H9 (cell line): Measurements from ENCODE around the gene ARL8A. TPM values are rescaled to one million over a fixed set of nuclear protein-coding genes. Genes with fewer than 3 reads are reported as not detected.
A peak's percentile ranks its signal among the peaks of the same experiment; 100 is the strongest.

Experiments used
- DNase-seq: peaks from one replicate; pipeline ENCODE4 v3.0.0-alpha.2; 2017
- H2AFZ ChIP-seq: one replicate; pipeline ENCODE4 v1.6.1; 2013; ENCODE audit warnings: mild to moderate bottlenecking, low read length, control low read depth, moderate library complexity
- H2AK5ac ChIP-seq: 2 replicates; pipeline ENCODE4 v1.6.1; 2013; ENCODE audit warnings: low read length, control low read depth, mixed read lengths; ENCODE audit not compliant: insufficient read length
- H2BK120ac ChIP-seq: one replicate; pipeline ENCODE4 v1.6.1; 2013; ENCODE audit warnings: low read depth, mild to moderate bottlenecking, low read length, control low read depth, inconsistent platforms; ENCODE audit not compliant: poor library complexity, severe bottlenecking
- H2BK12ac ChIP-seq: 2 replicates; pipeline ENCODE4 v1.6.1; 2013; ENCODE audit warnings: low read length, control low read depth, mixed read lengths, low read depth; ENCODE audit not compliant: insufficient read length
- H2BK15ac ChIP-seq: 2 replicates; pipeline ENCODE4 v1.6.1; 2013; ENCODE audit warnings: low read depth, low read length, control low read depth
- H2BK20ac ChIP-seq: one replicate; pipeline ENCODE4 v1.6.1; 2013; ENCODE audit warnings: low read depth, mild to moderate bottlenecking, low read length, control low read depth, inconsistent platforms; ENCODE audit not compliant: poor library complexity, severe bottlenecking
- H2BK5ac ChIP-seq: 2 replicates; pipeline ENCODE4 v1.6.1; 2013; ENCODE audit warnings: low read length, control low read depth, mixed read lengths; ENCODE audit not compliant: insufficient read length
- H3K14ac ChIP-seq: 2 replicates; pipeline ENCODE4 v1.6.1; 2013; ENCODE audit warnings: low read length, control low read depth; ENCODE audit not compliant: insufficient read depth
- H3K18ac ChIP-seq: 2 replicates; pipeline ENCODE4 v1.6.1; 2013; ENCODE audit warnings: low read depth, mild to moderate bottlenecking, mixed read lengths, low read length, control low read depth; ENCODE audit not compliant: insufficient read length
- H3K23ac ChIP-seq: 2 replicates; pipeline ENCODE4 v1.6.1; 2013; ENCODE audit warnings: low read length, control low read depth, mixed read lengths, low read depth; ENCODE audit not compliant: insufficient read length
- H3K23me2 ChIP-seq: 2 replicates; pipeline ENCODE4 v1.6.1; 2013; ENCODE audit warnings: low read depth, mild to moderate bottlenecking, mixed read lengths, low read length, control low read depth; ENCODE audit not compliant: insufficient read length, poor library complexity, severe bottlenecking
- H3K27ac ChIP-seq: 2 replicates; pipeline ENCODE4 v1.5.1; 2013; ENCODE audit warnings: low read length, control low read depth, mixed read lengths, low read depth; ENCODE audit not compliant: insufficient read length
- H3K27me3 ChIP-seq: 2 replicates; pipeline ENCODE4 v1.6.1; 2013; ENCODE audit warnings: low read length, control low read depth, inconsistent platforms; ENCODE audit not compliant: insufficient read depth
- H3K4ac ChIP-seq: 2 replicates; pipeline ENCODE4 v1.6.1; 2013; ENCODE audit warnings: low read depth, mild to moderate bottlenecking, control low read depth, inconsistent platforms, low read length, moderate library complexity
- H3K4me1 ChIP-seq: 2 replicates; pipeline ENCODE4 v1.6.1; 2013; ENCODE audit warnings: low read length, control low read depth, inconsistent platforms; ENCODE audit not compliant: insufficient read depth
- H3K4me2 ChIP-seq: 2 replicates; pipeline ENCODE4 v1.6.1; 2013; ENCODE audit warnings: low read length, control low read depth, mixed read lengths; ENCODE audit not compliant: insufficient read length, insufficient read depth
- H3K56ac ChIP-seq: 2 replicates; pipeline ENCODE4 v1.6.1; 2013; ENCODE audit warnings: low read depth, mild to moderate bottlenecking, mixed read lengths, low read length, control low read depth; ENCODE audit not compliant: insufficient read length
- H3K79me1 ChIP-seq: 2 replicates; pipeline ENCODE4 v1.6.1; 2013; ENCODE audit warnings: low read depth, mild to moderate bottlenecking, moderate library complexity, low read length, control low read depth, inconsistent platforms; ENCODE audit not compliant: insufficient read depth, poor library complexity, severe bottlenecking
- H3K79me2 ChIP-seq: 2 replicates; pipeline ENCODE4 v1.6.1; 2013; ENCODE audit warnings: low read length, control low read depth, inconsistent platforms; ENCODE audit not compliant: insufficient read depth
- H3K9ac ChIP-seq: 2 replicates; pipeline ENCODE4 v1.6.1; 2013; ENCODE audit warnings: low read length, control low read depth, mixed read lengths; ENCODE audit not compliant: insufficient read length; ENCODE audit errors: extremely low read depth
- H3K9me3 ChIP-seq: one replicate; pipeline ENCODE4 v1.6.1; 2013; ENCODE audit warnings: low read depth, low read length, inconsistent platforms; ENCODE audit not compliant: control insufficient read depth
- H3T11ph ChIP-seq: one replicate; pipeline ENCODE4 v1.6.1; 2013; ENCODE audit warnings: mild to moderate bottlenecking, low read length, control low read depth, inconsistent platforms
- H4K20me1 ChIP-seq: one replicate; pipeline ENCODE4 v1.6.1; 2013; ENCODE audit not compliant: control insufficient read depth, insufficient read length, insufficient read depth
- H4K5ac ChIP-seq: 2 replicates; pipeline ENCODE4 v1.6.1; 2013; ENCODE audit warnings: low read depth, mild to moderate bottlenecking, mixed read lengths, low read length, control low read depth; ENCODE audit not compliant: insufficient read length
- H4K8ac ChIP-seq: replicated peaks from 2 replicates; pipeline ENCODE4 v1.6.1; 2013; ENCODE audit warnings: low read length, control low read depth, mixed read lengths, low read depth; ENCODE audit not compliant: insufficient read length
- H4K91ac ChIP-seq: 2 replicates; pipeline ENCODE4 v1.6.1; 2013; ENCODE audit warnings: low read depth, mild to moderate bottlenecking, moderate library complexity, mixed read lengths, low read length, control low read depth; ENCODE audit not compliant: insufficient read length
- H3K27ac Mint-ChIP-seq, 3 experiments: 2 replicates in 2 of 3; 3 replicates in 1 of 3; pipeline ENCODE4 v1.8.0; 2020 to 2021; ENCODE audit warnings: mixed read lengths in 3 of 3, mild to moderate bottlenecking in 1 of 3, moderate library complexity in 1 of 3
- H3K27me3 Mint-ChIP-seq: 2 replicates; pipeline ENCODE4 v1.8.0; 2021; ENCODE audit warnings: low read depth, mild to moderate bottlenecking, moderate library complexity, mixed read lengths
- H3K36me3 Mint-ChIP-seq, 3 experiments: 2 replicates in 2 of 3; 3 replicates in 1 of 3; pipeline ENCODE4 v1.8.0; 2020 to 2021; ENCODE audit warnings: low read depth in 3 of 3, mixed read lengths in 3 of 3; ENCODE audit not compliant: insufficient read depth in 1 of 3
- H3K4me1 Mint-ChIP-seq, 2 experiments: 2 replicates each; pipeline ENCODE4 v1.8.0; 2020; ENCODE audit warnings: mixed read lengths in 2 of 2
- H3K4me3 Mint-ChIP-seq, 2 experiments: 2 replicates in 1 of 2; 3 replicates in 1 of 2; pipeline ENCODE4 v1.8.0; 2020 to 2021; ENCODE audit warnings: mild to moderate bottlenecking in 2 of 2, mixed read lengths in 2 of 2, moderate library complexity in 1 of 2
- H3K9me3 Mint-ChIP-seq, 2 experiments: 2 replicates in 1 of 2; 3 replicates in 1 of 2; pipeline ENCODE4 v1.8.0; 2020; ENCODE audit warnings: mild to moderate bottlenecking in 2 of 2, mixed read lengths in 2 of 2, moderate library complexity in 1 of 2
- WGBS: extraction: QIAGEN DNeasy Blood & Tissue Kit; methylation state at CpG from one replicate; pipeline ENCODE4 v1.1.7; 2013; ENCODE audit warnings: missing lambda C conversion rate, low lambda C conversion rate, mixed read lengths; ENCODE audit not compliant: insufficient read length; ENCODE audit errors: extremely low coverage; 5-methylcytosine and 5-hydroxymethylcytosine counted together
- long read RNA-seq: library from polyadenylated mRNA; unstranded; transcript quantifications from one replicate; pipeline ENCODE4 v2.0.0, GENCODE V29; 2020
- total RNA-seq: library from RNA; stranded (reverse); gene quantifications from 2 replicates; pipeline ENCODE4 v1.2.1, GENCODE V29; 2021
- TF ChIP-seq, protein P1 (sequence below): fragments of 200-600 bp; sonication (generic); conservative IDR thresholded peaks from 3 replicates; pipeline ENCODE4 v1.8.0; 2021; ENCODE audit warnings: antibody characterized with exemption, mild to moderate bottlenecking

The ARL8A gene
- total RNA-seq: 58.6 and 67.2 TPM in 2 replicates
- long read RNA-seq, transcript ARL8A-201 (7 exons, 1,793 nt): major isoform, 11 of 12 reads
- long read RNA-seq, partial matches to known transcripts: 0 of 12 reads
- long read RNA-seq, other reads (novel, unspliced or antisense): 1 of 12 reads

- H3K18ac ChIP-seq: peak within 1 kb of the TSS; percentile 35
- no peak within 1 kb of the TSS for H3T11ph ChIP-seq
- Mint-ChIP-seq H3K27me3 (peaks cover 13% of the 10 kb centered on the region), H3K27ac (peak within 1 kb of the TSS; percentile 24 to 79 (median 46); a peak in 5 of 7 replicates), H3K9me3 (no peaks in the 10 kb centered on the region), H3K4me1 (peaks cover 15 to 20% of the 10 kb centered on the region in 2 experiments), H3K4me3 (peak within 1 kb of the TSS; percentile 83 to 86), H3K36me3 (no peaks in the 10 kb centered on the region; a peak in 3 of 7 replicates)
- peak within 1 kb of the TSS; percentile 89 for H3K4me2 ChIP-seq
- no peak within 1 kb of the TSS for H3K27ac ChIP-seq
- peaks cover 13% of the 10 kb centered on the region; the same call in 1 of the 2 replicates for H3K79me2 ChIP-seq
- H3K27me3 ChIP-seq: no peaks in the 10 kb centered on the region; the same call in 1 of the 2 replicates
- TF ChIP-seq, protein P1, sequence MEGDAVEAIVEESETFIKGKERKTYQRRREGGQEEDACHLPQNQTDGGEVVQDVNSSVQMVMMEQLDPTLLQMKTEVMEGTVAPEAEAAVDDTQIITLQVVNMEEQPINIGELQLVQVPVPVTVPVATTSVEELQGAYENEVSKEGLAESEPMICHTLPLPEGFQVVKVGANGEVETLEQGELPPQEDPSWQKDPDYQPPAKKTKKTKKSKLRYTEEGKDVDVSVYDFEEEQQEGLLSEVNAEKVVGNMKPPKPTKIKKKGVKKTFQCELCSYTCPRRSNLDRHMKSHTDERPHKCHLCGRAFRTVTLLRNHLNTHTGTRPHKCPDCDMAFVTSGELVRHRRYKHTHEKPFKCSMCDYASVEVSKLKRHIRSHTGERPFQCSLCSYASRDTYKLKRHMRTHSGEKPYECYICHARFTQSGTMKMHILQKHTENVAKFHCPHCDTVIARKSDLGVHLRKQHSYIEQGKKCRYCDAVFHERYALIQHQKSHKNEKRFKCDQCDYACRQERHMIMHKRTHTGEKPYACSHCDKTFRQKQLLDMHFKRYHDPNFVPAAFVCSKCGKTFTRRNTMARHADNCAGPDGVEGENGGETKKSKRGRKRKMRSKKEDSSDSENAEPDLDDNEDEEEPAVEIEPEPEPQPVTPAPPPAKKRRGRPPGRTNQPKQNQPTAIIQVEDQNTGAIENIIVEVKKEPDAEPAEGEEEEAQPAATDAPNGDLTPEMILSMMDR: no peak
- DNase-seq: no peak
- peak within 1 kb of the TSS; percentile 79 for H2AFZ ChIP-seq
- no peak within 1 kb of the TSS for H4K5ac ChIP-seq
- no peak within 1 kb of the TSS for H3K4ac ChIP-seq
- no peaks in the 10 kb centered on the region for H3K9me3 ChIP-seq
- peaks cover 14% of the 10 kb centered on the region for H3K23me2 ChIP-seq
- peak within 1 kb of the TSS; percentile 81 for H3K14ac ChIP-seq
- no peak within 1 kb of the TSS for H3K56ac ChIP-seq
- peaks cover 11% of the 10 kb centered on the region for H3K79me1 ChIP-seq
- no peak within 1 kb of the TSS for H3K23ac ChIP-seq
- H3K9ac ChIP-seq: peak within 1 kb of the TSS; percentile 59
- no peak within 1 kb of the TSS for H2AK5ac ChIP-seq
- WGBS: no CpG with 5 or more reads among the region's 82 CpGs
- H2BK5ac ChIP-seq: no peak within 1 kb of the TSS
- peaks cover 3% of the 10 kb centered on the region; the same call in 1 of the 2 replicates for H3K4me1 ChIP-seq
- no peak within 1 kb of the TSS for H2BK120ac ChIP-seq
- no peak within 1 kb of the TSS for H2BK15ac ChIP-seq
- H4K91ac ChIP-seq: no peak within 1 kb of the TSS
- no peaks in the 10 kb centered on the region for H4K20me1 ChIP-seq
- no peak within 1 kb of the TSS for H2BK12ac ChIP-seq
- H4K8ac ChIP-seq: no peak within 1 kb of the TSS
- H2BK20ac ChIP-seq: no peak within 1 kb of the TSS
Observed at GRCh38 chr1:202144402-202145067, at the start of gene ARL8A. TSS of gene ARL8A (minus strand) at chr1:202144737. CDS start at chr1:202144572, 165 bp downstream.
